ENCODE data around the gene EIF2B2. TPM values are rescaled to one million over a fixed set of nuclear protein-coding genes. Genes with fewer than 3 reads are reported as not detected.

Gene EIF2B2
- total and polyA plus RNA-seq, 10 of the 15 experiments (the other 5 are each of a cell fraction or from before 2014, with no cell fraction given) = 17.4 to 168 (median 65.5) TPM

DNA sequence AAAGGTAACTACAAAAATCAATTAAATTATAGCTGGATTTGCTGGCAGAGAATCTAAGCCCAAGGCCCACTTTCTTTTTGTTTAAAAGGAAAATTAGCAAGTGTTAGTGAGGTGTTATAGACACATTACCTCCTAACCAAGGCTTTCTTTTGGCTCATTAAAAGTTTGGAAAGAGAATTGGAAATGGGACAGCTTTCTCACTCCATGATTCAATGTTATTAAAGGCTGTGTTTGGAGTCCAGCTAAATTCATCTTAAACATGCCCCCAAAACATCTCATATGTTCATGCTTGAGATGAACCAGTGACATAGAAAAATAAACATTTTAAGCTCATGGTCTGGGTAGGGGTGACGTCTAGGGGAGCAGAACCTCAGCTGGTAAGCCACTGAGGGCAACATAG is 33.9 kb upstream of the EIF2B2 start:
- ChIA-PET RAD21 (ENCODE audit: unreplicated experiment) (no interaction called here), POLR2A (interaction anchor here (0.7 kb wide), 1 partner anchor 11 kb away, joined by 3 read pairs; no protein-coding TSS in a partner anchor), CTCF (interaction anchor here (0.7 to 1.3 kb wide), 6 partner anchors 11 to 460 kb away, joined by 3 to 7 read pairs (median 3); no protein-coding TSS in a partner anchor), SMC1A (ENCODE audit: uncharacterized antibody, unreplicated experiment) (interaction anchor here (0.8 to 1.9 kb wide), 2 partner anchors 12 to 20 kb away, joined by 3 to 4 read pairs; no protein-coding TSS in a partner anchor)
- H3K79me2 ChIP-seq (ENCODE audit: control insufficient read depth, insufficient read depth, low read length) = no peaks in the 10 kb centered on the region
- no peaks in the 10 kb centered on the region for H3K9me3 ChIP-seq (replicated peaks; ENCODE audit: control insufficient read depth, insufficient read depth, low read length)
- DNase-seq (ENCODE audit: low read depth, low spot score) (no peak), ATAC-seq (no peak), FAIRE-seq (no peak)
- no peak overlapping the region for H2AFZ ChIP-seq (ENCODE audit: control insufficient read depth, low read depth, low read length)
- no peaks in the 10 kb centered on the region for H3K27me3 ChIP-seq (replicated peaks in 1 of 2; ENCODE audit: control insufficient read depth in 2 of 2, insufficient read depth in 2 of 2, low read length in 1 of 2)
- H3K27ac ChIP-seq (ENCODE audit: control insufficient read depth, insufficient read depth) = no peak overlapping the region
- WGBS (ENCODE audit: insufficient coverage, insufficient replicate concordance, low lambda C conversion rate, missing lambda C conversion rate) = 0% methylated on average over 1 of the region's 1 CpG
- in situ Hi-C loops (cut with MboI) = no loop called here
- intact Hi-C loops (cut with micrococcal nuclease; ENCODE audit: unreplicated experiment) = no loop called here
- no peaks in the 10 kb centered on the region for H3K36me3 ChIP-seq (ENCODE audit: control insufficient read depth in 2 of 2, insufficient read depth in 2 of 2, low read length in 1 of 2)
- TF ChIP-seq ZNF592 (IDR thresholded peaks at IDR 0.05) = no peak
- no peak for TF ChIP-seq POU2F2 (IDR thresholded peaks at IDR 0.05; ENCODE audit: borderline replicate concordance, low read depth, low read length)
- TF ChIP-seq HCFC1 (IDR thresholded peaks at IDR 0.05; ENCODE audit: low read length) = no peak
- no peak for TF ChIP-seq POLR2AphosphoS5 (IDR thresholded peaks at IDR 0.05; ENCODE audit: low read length)
- TF ChIP-seq BRCA1 (IDR thresholded peaks at IDR 0.05; ENCODE audit: low read depth, low read length) = no peak
- no peak for TF ChIP-seq STAT1 (conservative IDR thresholded peaks at IDR 0.05)
- no peak for TF ChIP-seq SPI1 (IDR thresholded peaks at IDR 0.05; ENCODE audit: borderline replicate concordance, insufficient read depth, low read depth, low read length)
- TF ChIP-seq POLR2A (IDR thresholded peaks at IDR 0.05; ENCODE audit: low read depth, low read length) = no peak
- TF ChIP-seq ZNF217 (IDR thresholded peaks at IDR 0.05) = no peak
- TF ChIP-seq KLF5 (IDR thresholded peaks at IDR 0.05; ENCODE audit: partially characterized antibody) = no peak
- no peak for TF ChIP-seq TBL1XR1 (IDR thresholded peaks at IDR 0.05; ENCODE audit: low read depth, low read length)
- no peak for TF ChIP-seq NFYA (IDR thresholded peaks at IDR 0.05; ENCODE audit: borderline replicate concordance, low read depth, low read length)
- TF ChIP-seq, protein P1, sequence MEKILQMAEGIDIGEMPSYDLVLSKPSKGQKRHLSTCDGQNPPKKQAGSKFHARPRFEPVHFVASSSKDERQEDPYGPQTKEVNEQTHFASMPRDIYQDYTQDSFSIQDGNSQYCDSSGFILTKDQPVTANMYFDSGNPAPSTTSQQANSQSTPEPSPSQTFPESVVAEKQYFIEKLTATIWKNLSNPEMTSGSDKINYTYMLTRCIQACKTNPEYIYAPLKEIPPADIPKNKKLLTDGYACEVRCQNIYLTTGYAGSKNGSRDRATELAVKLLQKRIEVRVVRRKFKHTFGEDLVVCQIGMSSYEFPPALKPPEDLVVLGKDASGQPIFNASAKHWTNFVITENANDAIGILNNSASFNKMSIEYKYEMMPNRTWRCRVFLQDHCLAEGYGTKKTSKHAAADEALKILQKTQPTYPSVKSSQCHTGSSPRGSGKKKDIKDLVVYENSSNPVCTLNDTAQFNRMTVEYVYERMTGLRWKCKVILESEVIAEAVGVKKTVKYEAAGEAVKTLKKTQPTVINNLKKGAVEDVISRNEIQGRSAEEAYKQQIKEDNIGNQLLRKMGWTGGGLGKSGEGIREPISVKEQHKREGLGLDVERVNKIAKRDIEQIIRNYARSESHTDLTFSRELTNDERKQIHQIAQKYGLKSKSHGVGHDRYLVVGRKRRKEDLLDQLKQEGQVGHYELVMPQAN (conservative IDR thresholded peaks at IDR 0.05) = no peak
- no peak for TF ChIP-seq ASH2L (IDR thresholded peaks at IDR 0.05; ENCODE audit: borderline replicate concordance, low read depth)
- TF ChIP-seq, protein P2, sequence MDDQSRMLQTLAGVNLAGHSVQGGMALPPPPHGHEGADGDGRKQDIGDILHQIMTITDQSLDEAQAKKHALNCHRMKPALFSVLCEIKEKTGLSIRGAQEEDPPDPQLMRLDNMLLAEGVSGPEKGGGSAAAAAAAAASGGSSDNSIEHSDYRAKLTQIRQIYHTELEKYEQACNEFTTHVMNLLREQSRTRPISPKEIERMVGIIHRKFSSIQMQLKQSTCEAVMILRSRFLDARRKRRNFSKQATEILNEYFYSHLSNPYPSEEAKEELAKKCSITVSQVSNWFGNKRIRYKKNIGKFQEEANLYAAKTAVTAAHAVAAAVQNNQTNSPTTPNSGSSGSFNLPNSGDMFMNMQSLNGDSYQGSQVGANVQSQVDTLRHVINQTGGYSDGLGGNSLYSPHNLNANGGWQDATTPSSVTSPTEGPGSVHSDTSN (IDR thresholded peaks at IDR 0.05; ENCODE audit: insufficient replicate concordance, low read depth, low read length) = no peak
- H4K20me1 ChIP-seq (ENCODE audit: control insufficient read depth, insufficient read depth) = no peaks in the 10 kb centered on the region
- BruUV-seq (replicated peaks) = no TSS peak
- no peak overlapping the region for H3K4me3 ChIP-seq
- H3K4me2 ChIP-seq (ENCODE audit: control insufficient read depth, insufficient read depth) = no peak overlapping the region
- no peak overlapping the region for H3K9ac ChIP-seq (ENCODE audit: control insufficient read depth, insufficient read depth, low read length)
- no peaks in the 10 kb centered on the region for H3K4me1 ChIP-seq (ENCODE audit: control insufficient read depth, insufficient read depth, low read length)

Data from GM12878 (cell line).